Neuronal stem cell (in vitro differentiated cells): ENCODE measurements around the gene BMP2K.

ENCODE experiments used
- DNase-seq: peaks from one replicate; pipeline ENCODE4 v3.0.0-alpha.2; 2013; ENCODE audit warnings: low spot score
- H2AFZ ChIP-seq: one replicate; pipeline ENCODE4 v1.6.1; 2013; ENCODE audit warnings: mild to moderate bottlenecking, low read length, inconsistent platforms
- H2AK5ac ChIP-seq: 2 replicates; pipeline ENCODE4 v1.6.1; 2013; ENCODE audit warnings: low read depth, mild to moderate bottlenecking, inconsistent platforms, low read length, moderate library complexity, mixed read lengths
- H2BK120ac ChIP-seq: 2 replicates; pipeline ENCODE4 v1.6.1; 2013; ENCODE audit warnings: low read depth, mild to moderate bottlenecking, inconsistent platforms, low read length, moderate library complexity, mixed read lengths
- H2BK12ac ChIP-seq: one replicate; pipeline ENCODE4 v1.6.1; 2013; ENCODE audit warnings: low read length, inconsistent platforms
- H2BK15ac ChIP-seq: 2 replicates; pipeline ENCODE4 v1.6.1; 2013; ENCODE audit warnings: mild to moderate bottlenecking, low read length, inconsistent platforms, mixed read lengths
- H2BK5ac ChIP-seq: one replicate; pipeline ENCODE4 v1.6.1; 2013; ENCODE audit warnings: inconsistent platforms, mild to moderate bottlenecking, low read length, moderate library complexity
- H3K14ac ChIP-seq: one replicate; pipeline ENCODE4 v1.6.1; 2013; ENCODE audit warnings: low read length, inconsistent platforms
- H3K18ac ChIP-seq: 2 replicates; pipeline ENCODE4 v1.6.1; 2013; ENCODE audit warnings: low read length, inconsistent platforms
- H3K23ac ChIP-seq: 2 replicates; pipeline ENCODE4 v1.6.1; 2013; ENCODE audit warnings: low read depth, mild to moderate bottlenecking, mixed read lengths, low read length, inconsistent platforms; ENCODE audit not compliant: poor library complexity
- H3K27ac ChIP-seq: replicated peaks from 3 replicates; pipeline ENCODE4 v1.5.1; 2013; ENCODE audit warnings: low read length, inconsistent platforms
- H3K27me3 ChIP-seq, 3 experiments: 2 replicates each; pipeline ENCODE4 v1.6.1; 2013; ENCODE audit warnings: low read length in 3 of 3, mild to moderate bottlenecking in 2 of 3, inconsistent platforms in 1 of 3, low read depth in 1 of 3, mixed read lengths in 1 of 3, moderate library complexity in 1 of 3; ENCODE audit not compliant: control insufficient read depth in 3 of 3, insufficient read depth in 3 of 3
- H3K36me3 ChIP-seq, 2 donors: replicated peaks in 1 of 2; 2 replicates each; pipeline ENCODE4 v1.6.1; 2013; ENCODE audit warnings: low read length in 2 of 2; ENCODE audit not compliant: control insufficient read depth in 2 of 2, insufficient read depth in 2 of 2
- H3K4ac ChIP-seq: 2 replicates; pipeline ENCODE4 v1.6.1; 2013; ENCODE audit warnings: inconsistent platforms, mild to moderate bottlenecking, low read length, moderate library complexity
- H3K4me1 ChIP-seq, 2 donors: 1 replicate in 1 of 2; 2 replicates in 1 of 2; pipeline ENCODE4 v1.6.1; 2013; ENCODE audit warnings: low read length in 2 of 2, low read depth in 1 of 2; ENCODE audit not compliant: control insufficient read depth in 2 of 2, insufficient read depth in 1 of 2
- H3K4me2 ChIP-seq: one replicate; pipeline ENCODE4 v1.6.1; 2013; ENCODE audit warnings: mild to moderate bottlenecking, low read length, inconsistent platforms; ENCODE audit not compliant: insufficient read depth, poor library complexity, severe bottlenecking
- H3K4me3 ChIP-seq, 2 donors: 2 replicates each; pipeline ENCODE4 v1.5.1; 2013; ENCODE audit warnings: low read length in 2 of 2, mild to moderate bottlenecking in 2 of 2, inconsistent platforms in 1 of 2, moderate library complexity in 1 of 2
- H3K79me1 ChIP-seq: one replicate; pipeline ENCODE4 v1.6.1; 2013; ENCODE audit warnings: low read depth, mild to moderate bottlenecking, inconsistent platforms, low read length, moderate library complexity
- H3K9ac ChIP-seq: one replicate; pipeline ENCODE4 v1.6.1; 2013; ENCODE audit warnings: mild to moderate bottlenecking, low read depth, low read length, inconsistent platforms; ENCODE audit not compliant: poor library complexity
- H3K9me3 ChIP-seq, 2 donors: replicated peaks in 1 of 2; 2 replicates each; pipeline versions ENCODE3 to v1.6.1; 2013; ENCODE audit warnings: low read length in 2 of 2, mild to moderate bottlenecking in 2 of 2, inconsistent platforms in 1 of 2, low read depth in 1 of 2, mixed read lengths in 1 of 2, moderate library complexity in 1 of 2; ENCODE audit not compliant: control insufficient read depth in 2 of 2, insufficient read depth in 1 of 2
- H4K8ac ChIP-seq: one replicate; pipeline ENCODE4 v1.6.1; 2013; ENCODE audit warnings: low read depth, mild to moderate bottlenecking, inconsistent platforms, low read length, moderate library complexity
- H4K91ac ChIP-seq: one replicate; pipeline ENCODE4 v1.6.1; 2013; ENCODE audit warnings: low read length, low read depth, mild to moderate bottlenecking, inconsistent platforms; ENCODE audit not compliant: poor library complexity
- WGBS, 2 donors: extraction: QIAGEN DNeasy Blood & Tissue Kit; methylation state at CpG; one replicate each; pipeline ENCODE4 v1.1.7; 2013; ENCODE audit warnings: missing lambda C conversion rate in 2 of 2, mixed read lengths in 1 of 2; ENCODE audit not compliant: insufficient read length in 2 of 2, insufficient replicate concordance in 1 of 2; ENCODE audit errors: extremely low coverage in 2 of 2; 5-methylcytosine and 5-hydroxymethylcytosine counted together

BMP2K gene

GRCh38 chr4:78734441-78735162 lies 41.5 kb upstream of the BMP2K start:
- no peak overlapping the region for H3K18ac ChIP-seq
- H2BK12ac ChIP-seq, result no peak overlapping the region
- H3K14ac ChIP-seq, result no peak overlapping the region
- no peaks in the 10 kb centered on the region for H3K79me1 ChIP-seq
- H2BK15ac ChIP-seq, result no peak overlapping the region
- no peaks in the 10 kb centered on the region for H3K4me1 ChIP-seq
- no peak for DNase-seq
- H3K4me2 ChIP-seq, result no peak overlapping the region
- H3K27me3 ChIP-seq, result peaks cover 0 to 3% (median 0%) of the 10 kb centered on the region in 3 experiments
- H2AK5ac ChIP-seq, result no peak overlapping the region
- no peak overlapping the region for H3K23ac ChIP-seq
- no peak overlapping the region for H4K8ac ChIP-seq
- H3K9me3 ChIP-seq, result no peaks in the 10 kb centered on the region
- no peak overlapping the region for H2BK120ac ChIP-seq
- no CpG with 5 or more reads among the region's 3 CpGs for WGBS, 2 donors
- H3K27ac ChIP-seq, result no peak overlapping the region
- H3K9ac ChIP-seq, result no peak overlapping the region
- H3K4ac ChIP-seq, result no peak overlapping the region
- no peak overlapping the region for H4K91ac ChIP-seq
- H2AFZ ChIP-seq, result no peak overlapping the region
- H3K4me3 ChIP-seq, result no peak overlapping the region
- no peak overlapping the region for H2BK5ac ChIP-seq
- no peaks in the 10 kb centered on the region for H3K36me3 ChIP-seq

- Histone ChIP-seq H3K27me3 (peaks cover 0 to 3% (median 0%) of the 10 kb centered on the region in 3 experiments), H3K14ac (no peak overlapping the region), H3K36me3 (no peaks in the 10 kb centered on the region), H2BK5ac (no peak overlapping the region), H4K8ac (no peak overlapping the region), H2AK5ac (no peak overlapping the region), H4K91ac (no peak overlapping the region), H3K23ac (no peak overlapping the region), H3K27ac (no peak overlapping the region), H3K4me2 (no peak overlapping the region), H2BK15ac (no peak overlapping the region), H2BK12ac (no peak overlapping the region), H2AFZ (no peak overlapping the region), H3K9ac (no peak overlapping the region), H3K79me1 (no peaks in the 10 kb centered on the region), H2BK120ac (no peak overlapping the region), H3K18ac (no peak overlapping the region), H3K4me1 (no peaks in the 10 kb centered on the region), H3K9me3 (no peaks in the 10 kb centered on the region), H3K4me3 (no peak overlapping the region), H3K4ac (no peak overlapping the region)
- no peak for DNase-seq
Observed at GRCh38 chr4:78735697-78736096, 40.5 kb upstream of the BMP2K start.

- H2BK12ac ChIP-seq, result no peak overlapping the region
- H3K27me3 ChIP-seq, result peaks cover 0 to 3% (median 0%) of the 10 kb centered on the region in 3 experiments
- whole genome bisulfite sequencing, 2 donors, result no CpG with 5 or more reads among the region's 1 CpG
- no peaks in the 10 kb centered on the region for H3K9me3 ChIP-seq
- no peak overlapping the region for H4K8ac ChIP-seq
- no peak overlapping the region for H3K4ac ChIP-seq
- no peak overlapping the region for H3K23ac ChIP-seq
- H2BK120ac ChIP-seq, result no peak overlapping the region
- H2AK5ac ChIP-seq, result no peak overlapping the region
- H2AFZ ChIP-seq, result no peak overlapping the region
- no peak overlapping the region for H4K91ac ChIP-seq
- H3K79me1 ChIP-seq, result no peaks in the 10 kb centered on the region
- H3K9ac ChIP-seq, result no peak overlapping the region
- H3K27ac ChIP-seq, result no peak overlapping the region
- H2BK5ac ChIP-seq, result no peak overlapping the region
- DNase-seq, result no peak
- no peak overlapping the region for H2BK15ac ChIP-seq
- H3K4me2 ChIP-seq, result no peak overlapping the region
- H3K4me1 ChIP-seq, result no peaks in the 10 kb centered on the region
- no peak overlapping the region for H3K18ac ChIP-seq
- H3K14ac ChIP-seq, result no peak overlapping the region
- H3K36me3 ChIP-seq, result no peaks in the 10 kb centered on the region
- no peak overlapping the region for H3K4me3 ChIP-seq
Observed at GRCh38 chr4:78737035-78737434, 39.1 kb upstream of the BMP2K start.

- Histone ChIP-seq H2BK15ac (no peak overlapping the region), H2BK5ac (no peak overlapping the region), H3K23ac (no peak overlapping the region), H2AK5ac (no peak overlapping the region), H3K18ac (no peak overlapping the region), H3K27me3 (peaks cover 0 to 6% (median 0%) of the 10 kb centered on the region in 3 experiments), H2BK120ac (no peak overlapping the region), H2AFZ (no peak overlapping the region), H4K8ac (no peak overlapping the region), H3K9me3 (no peaks in the 10 kb centered on the region), H3K9ac (no peak overlapping the region), H2BK12ac (no peak overlapping the region), H3K27ac (no peak overlapping the region), H3K79me1 (no peaks in the 10 kb centered on the region), H3K36me3 (no peaks in the 10 kb centered on the region), H3K4me1 (no peaks in the 10 kb centered on the region), H3K4ac (no peak overlapping the region), H4K91ac (no peak overlapping the region), H3K4me3 (no peak overlapping the region), H3K4me2 (no peak overlapping the region), H3K14ac (no peak overlapping the region)
- WGBS, 2 donors, result no CpG with 5 or more reads among the region's 2 CpGs
- no peak for DNase-seq
Observed at GRCh38 chr4:78737973-78738372, 38.2 kb upstream of the BMP2K start.
